GM19452 (cell line): ENCODE results near the gene GPATCH3.
"Not testable (repeated sequence)": the region's sequence is repeated elsewhere in the genome, so short reads cannot be mapped to it uniquely, and the experiment has no call there.

Source experiments
- ATAC-seq: cut with Tn5 transposase; IDR thresholded peaks from one replicate; pipeline ENCODE4 v1.9.1; 2021; ENCODE audit not compliant: unreplicated experiment

Gene GPATCH3

DNA sequence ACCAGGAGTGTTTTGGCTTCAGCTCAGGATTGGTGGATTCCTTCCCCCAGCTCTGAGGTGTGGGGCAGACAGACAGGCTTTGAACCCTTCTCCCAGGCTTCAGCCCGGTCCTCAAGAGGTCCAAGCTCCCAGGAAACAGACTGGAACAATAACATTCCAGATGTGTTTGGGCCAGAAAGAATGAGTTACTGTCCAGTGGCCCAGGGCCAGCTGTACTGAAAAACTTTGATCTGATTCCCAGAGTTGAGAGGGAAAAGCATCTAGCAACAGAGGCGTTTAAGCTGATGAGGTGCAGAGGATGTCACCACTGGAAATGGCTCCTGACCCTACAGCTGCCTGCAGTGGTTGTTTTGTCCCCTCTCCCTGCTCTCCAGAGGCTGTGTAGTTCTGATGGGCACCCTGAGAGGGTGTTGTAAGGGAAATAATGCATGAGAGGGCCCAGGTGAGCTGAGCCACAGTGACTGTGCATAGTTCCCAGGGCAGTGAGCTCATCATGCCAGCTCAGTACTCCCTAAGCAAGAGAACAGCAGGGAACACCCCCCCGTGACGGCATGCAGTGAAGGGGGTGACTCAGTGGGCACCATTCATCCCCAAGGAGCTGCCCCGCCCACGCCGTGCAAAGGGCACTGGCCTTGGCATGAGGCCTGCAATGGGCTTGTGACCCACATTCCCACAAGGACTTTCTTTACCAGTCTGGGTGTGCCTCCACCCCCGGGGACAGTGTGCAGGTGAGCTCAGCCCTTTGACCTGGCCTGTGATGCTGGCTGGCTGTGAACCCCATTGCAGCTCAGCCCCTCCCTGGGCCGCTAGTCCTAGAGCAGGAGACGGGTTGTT, 51.1 kb downstream of the GPATCH3 start:
- ATAC-seq = no peak

DNA sequence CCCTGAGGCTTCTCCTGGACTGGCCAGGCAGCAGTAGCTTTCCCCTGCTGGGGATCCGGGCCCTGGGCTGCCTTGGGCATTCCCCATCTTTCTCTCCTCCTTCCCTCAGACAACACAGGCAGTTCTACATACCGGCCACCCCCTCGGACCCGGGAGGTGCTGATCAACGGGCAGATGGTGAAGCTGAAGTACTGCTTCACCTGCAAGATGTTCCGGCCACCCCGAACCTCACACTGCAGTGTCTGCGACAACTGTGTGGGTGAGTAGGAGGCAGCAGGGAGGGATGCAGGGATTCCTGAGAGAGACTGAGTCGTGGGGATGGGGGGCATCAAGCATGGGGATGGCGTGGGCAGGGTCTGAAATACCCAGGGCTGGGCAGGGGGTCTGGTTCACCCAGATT, 51.8 kb downstream of the GPATCH3 start:
- ATAC-seq = no peak

DNA sequence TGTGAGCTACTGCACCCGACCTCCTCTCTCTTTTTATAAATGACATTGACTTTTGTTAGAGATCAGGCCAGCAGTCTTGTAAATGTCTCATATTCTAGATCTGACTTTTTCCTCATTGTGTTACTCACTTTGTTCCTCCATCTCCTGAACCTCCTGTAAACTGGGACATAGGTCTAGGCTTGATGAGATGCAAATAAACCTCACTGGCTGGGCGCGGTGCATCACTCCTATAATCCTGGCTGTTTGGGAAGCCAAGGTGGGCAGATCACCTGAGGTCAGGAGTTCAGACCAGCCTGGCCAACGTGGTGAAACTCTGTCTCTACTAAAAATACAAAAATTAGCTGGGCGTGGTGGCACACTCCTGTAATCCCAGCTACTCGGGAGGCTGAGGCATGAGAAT, 52.4 kb downstream of the GPATCH3 start:
- ATAC-seq = not testable (repeated sequence)

DNA sequence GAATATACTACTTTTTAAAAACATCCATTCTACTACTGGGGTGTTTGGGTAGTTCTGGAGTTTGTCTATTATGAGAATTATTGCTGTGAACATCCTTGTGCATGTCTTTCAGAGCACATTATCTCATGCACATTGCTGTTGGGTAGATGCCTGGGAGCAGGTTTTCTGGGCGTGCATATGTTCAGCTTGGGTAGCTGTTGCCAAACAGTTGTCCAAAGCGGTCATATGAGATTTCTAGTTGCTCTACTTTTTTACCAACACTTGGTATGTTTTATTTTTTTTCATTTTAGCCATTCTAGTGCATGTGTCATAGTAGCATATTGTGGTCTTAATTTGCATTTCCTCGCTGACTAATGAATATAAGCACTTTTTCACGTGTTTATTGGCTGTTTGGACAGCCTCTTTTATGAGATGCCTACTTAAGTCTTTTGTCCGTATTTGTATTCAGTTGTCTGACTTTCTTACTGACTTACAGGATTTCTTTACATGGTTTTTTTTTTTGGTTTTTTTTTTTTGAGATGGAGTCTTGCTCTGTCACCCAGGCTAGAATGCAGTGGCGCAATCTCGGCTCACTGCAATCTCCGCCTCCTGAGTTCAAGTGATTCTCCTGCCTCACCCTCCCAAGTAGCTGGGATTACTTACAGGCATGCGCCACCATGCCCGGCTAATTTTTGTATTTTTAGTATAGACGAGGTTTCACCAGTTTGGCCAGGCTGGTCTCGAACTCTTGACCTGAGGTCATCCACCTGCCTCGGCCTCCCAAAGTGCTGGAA, 55.7 kb downstream of the GPATCH3 start:
- ATAC-seq = no peak
